Measurements from ENCODE around the gene PSMA8. TPM values are rescaled to one million over a fixed set of nuclear protein-coding genes. Genes with fewer than 3 reads are reported as not detected.

The PSMA8 gene
- total RNA-seq, 1 donor from 2014 or later: not detected

DNA sequence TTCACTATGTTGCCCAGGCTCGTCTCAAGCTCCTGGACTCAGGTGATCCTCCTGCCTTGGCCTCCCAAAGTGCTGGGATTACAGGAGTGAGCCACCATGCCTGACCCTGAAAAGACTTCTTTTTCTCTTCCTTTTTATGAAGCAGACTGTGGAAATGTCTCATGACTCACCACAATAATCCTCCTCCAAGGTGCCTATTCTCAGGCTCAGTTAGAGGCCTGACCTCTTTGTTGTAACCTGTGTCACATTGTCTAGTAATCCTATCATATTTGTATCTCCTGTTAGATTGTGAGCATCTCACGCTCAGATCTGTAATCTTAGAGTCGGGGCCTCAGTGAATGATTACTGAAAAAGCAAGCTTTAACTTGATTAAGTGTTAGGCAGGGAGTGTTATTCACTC is 74.3 kb downstream of the PSMA8 start:
- H3K9me3 Mint-ChIP-seq (ENCODE audit: unreplicated experiment): no peaks in the 10 kb centered on the region
- no peaks in the 10 kb centered on the region for H3K27me3 Mint-ChIP-seq (ENCODE audit: unreplicated experiment)
- H3K4me3 Mint-ChIP-seq (ENCODE audit: unreplicated experiment): no peak overlapping the region
- H3K4me1 Mint-ChIP-seq (ENCODE audit: unreplicated experiment): peaks cover 3% of the 10 kb centered on the region
- no peak overlapping the region for H3K27ac Mint-ChIP-seq (ENCODE audit: unreplicated experiment)
- TF ChIP-seq, protein P1, sequence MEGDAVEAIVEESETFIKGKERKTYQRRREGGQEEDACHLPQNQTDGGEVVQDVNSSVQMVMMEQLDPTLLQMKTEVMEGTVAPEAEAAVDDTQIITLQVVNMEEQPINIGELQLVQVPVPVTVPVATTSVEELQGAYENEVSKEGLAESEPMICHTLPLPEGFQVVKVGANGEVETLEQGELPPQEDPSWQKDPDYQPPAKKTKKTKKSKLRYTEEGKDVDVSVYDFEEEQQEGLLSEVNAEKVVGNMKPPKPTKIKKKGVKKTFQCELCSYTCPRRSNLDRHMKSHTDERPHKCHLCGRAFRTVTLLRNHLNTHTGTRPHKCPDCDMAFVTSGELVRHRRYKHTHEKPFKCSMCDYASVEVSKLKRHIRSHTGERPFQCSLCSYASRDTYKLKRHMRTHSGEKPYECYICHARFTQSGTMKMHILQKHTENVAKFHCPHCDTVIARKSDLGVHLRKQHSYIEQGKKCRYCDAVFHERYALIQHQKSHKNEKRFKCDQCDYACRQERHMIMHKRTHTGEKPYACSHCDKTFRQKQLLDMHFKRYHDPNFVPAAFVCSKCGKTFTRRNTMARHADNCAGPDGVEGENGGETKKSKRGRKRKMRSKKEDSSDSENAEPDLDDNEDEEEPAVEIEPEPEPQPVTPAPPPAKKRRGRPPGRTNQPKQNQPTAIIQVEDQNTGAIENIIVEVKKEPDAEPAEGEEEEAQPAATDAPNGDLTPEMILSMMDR (IDR thresholded peaks at IDR 0.05; ENCODE audit: unreplicated experiment): no peak
- H3K36me3 Mint-ChIP-seq (ENCODE audit: low read depth, unreplicated experiment): no peaks in the 10 kb centered on the region
- no peak for DNase-seq (ENCODE audit: low spot score)

DNA sequence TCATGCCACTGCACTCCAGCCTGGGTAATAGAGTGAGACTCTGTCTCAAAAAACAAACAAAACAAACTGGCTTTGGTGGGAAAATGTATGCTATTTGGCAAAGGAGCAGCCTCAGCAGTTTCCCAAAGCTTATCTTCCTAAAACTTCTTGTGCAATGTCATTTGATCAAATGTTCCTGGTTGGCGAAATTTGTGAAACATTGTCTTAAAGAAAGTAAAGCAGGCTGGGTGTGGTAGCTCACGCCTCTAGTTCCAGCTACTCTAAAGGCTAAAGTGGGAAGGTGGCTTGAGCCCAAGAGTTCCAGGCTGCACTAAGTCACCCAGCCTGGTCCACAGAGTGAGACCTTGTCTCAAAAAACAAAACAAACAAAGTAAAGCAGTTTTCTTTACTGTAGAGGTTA is 75.3 kb downstream of the PSMA8 start:
- Mint-ChIP-seq H3K27me3 (ENCODE audit: unreplicated experiment) (no peaks in the 10 kb centered on the region), H3K36me3 (ENCODE audit: low read depth, unreplicated experiment) (no peaks in the 10 kb centered on the region), H3K4me1 (ENCODE audit: unreplicated experiment) (peaks cover 3% of the 10 kb centered on the region), H3K9me3 (ENCODE audit: unreplicated experiment) (no peaks in the 10 kb centered on the region), H3K4me3 (ENCODE audit: unreplicated experiment) (no peak overlapping the region), H3K27ac (ENCODE audit: unreplicated experiment) (no peak overlapping the region)
- DNase-seq (ENCODE audit: low spot score): no peak
- TF ChIP-seq, protein P1 (IDR thresholded peaks at IDR 0.05; ENCODE audit: unreplicated experiment): no peak

DNA sequence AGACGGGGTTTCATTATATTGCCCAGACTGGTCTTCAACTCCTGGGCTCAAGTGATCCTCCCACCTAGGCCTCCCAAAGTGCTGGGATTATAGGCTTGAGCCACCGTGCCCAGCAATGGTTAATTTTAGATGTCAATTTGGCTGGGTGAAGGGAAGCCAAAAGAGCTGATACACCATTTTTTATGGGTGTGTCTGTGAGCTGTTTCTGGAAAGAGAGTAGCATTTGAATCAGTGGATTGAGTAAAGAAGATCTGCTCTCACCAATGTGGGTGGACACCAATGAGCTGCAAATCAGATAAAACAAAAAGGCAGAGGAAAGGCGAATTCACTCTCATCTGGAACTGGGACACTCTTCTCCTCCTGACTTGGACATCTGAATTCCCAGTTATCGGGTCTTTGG is 76.5 kb downstream of the PSMA8 start:
- H3K4me3 Mint-ChIP-seq (ENCODE audit: unreplicated experiment): no peak overlapping the region
- TF ChIP-seq, protein P1 (IDR thresholded peaks at IDR 0.05; ENCODE audit: unreplicated experiment): no peak
- H3K27ac Mint-ChIP-seq (ENCODE audit: unreplicated experiment): no peak overlapping the region
- no peaks in the 10 kb centered on the region for H3K36me3 Mint-ChIP-seq (ENCODE audit: low read depth, unreplicated experiment)
- H3K9me3 Mint-ChIP-seq (ENCODE audit: unreplicated experiment): no peaks in the 10 kb centered on the region
- H3K4me1 Mint-ChIP-seq (ENCODE audit: unreplicated experiment): peaks cover 4% of the 10 kb centered on the region
- H3K27me3 Mint-ChIP-seq (ENCODE audit: unreplicated experiment): peaks cover 1% of the 10 kb centered on the region
- no peak for DNase-seq (ENCODE audit: low spot score)

DNA sequence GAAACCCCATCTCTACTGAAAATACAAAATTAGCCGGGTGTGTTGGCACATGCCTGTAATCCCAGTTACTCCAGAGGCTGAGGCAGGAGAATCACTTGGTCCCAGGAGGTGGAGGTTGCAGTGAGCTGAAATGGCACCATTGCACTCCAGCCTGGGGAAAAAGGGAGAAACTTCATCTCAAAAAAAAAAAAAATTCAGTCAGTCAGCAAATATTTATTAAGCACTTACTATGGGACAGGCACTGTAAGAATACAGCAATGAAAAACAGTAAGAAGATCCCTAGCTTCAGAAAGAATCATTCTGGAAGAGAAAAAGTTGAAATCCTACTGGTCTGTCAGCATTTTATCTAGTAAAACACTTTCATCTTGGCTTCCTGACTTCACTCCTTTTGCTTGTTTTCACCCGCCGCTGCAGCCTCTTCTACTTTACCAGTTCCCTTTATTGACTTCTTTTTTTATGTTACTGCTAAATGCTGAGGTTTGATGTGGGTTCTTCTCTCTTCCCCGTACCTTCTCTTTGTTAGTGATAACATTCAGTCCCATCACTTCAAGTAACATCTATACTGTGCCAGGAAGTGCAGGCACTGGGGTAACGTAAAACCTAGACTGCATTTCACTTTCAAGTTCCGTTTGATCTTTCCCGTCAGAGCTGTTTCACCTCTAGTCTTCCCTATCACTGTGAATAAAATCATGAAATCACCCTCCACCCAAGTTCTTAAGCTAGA is 81.7 kb downstream of the PSMA8 start:
- H3K27ac Mint-ChIP-seq (ENCODE audit: unreplicated experiment): no peak overlapping the region
- peaks cover 2% of the 10 kb centered on the region for H3K4me1 Mint-ChIP-seq (ENCODE audit: unreplicated experiment)
- no peaks in the 10 kb centered on the region for H3K9me3 Mint-ChIP-seq (ENCODE audit: unreplicated experiment)
- H3K36me3 Mint-ChIP-seq (ENCODE audit: low read depth, unreplicated experiment): no peaks in the 10 kb centered on the region
- no peak overlapping the region for H3K4me3 Mint-ChIP-seq (ENCODE audit: unreplicated experiment)
- H3K27me3 Mint-ChIP-seq (ENCODE audit: unreplicated experiment): peaks cover 1% of the 10 kb centered on the region
- TF ChIP-seq, protein P1 (IDR thresholded peaks at IDR 0.05; ENCODE audit: unreplicated experiment): no peak
- DNase-seq (ENCODE audit: low spot score): no peak

DNA sequence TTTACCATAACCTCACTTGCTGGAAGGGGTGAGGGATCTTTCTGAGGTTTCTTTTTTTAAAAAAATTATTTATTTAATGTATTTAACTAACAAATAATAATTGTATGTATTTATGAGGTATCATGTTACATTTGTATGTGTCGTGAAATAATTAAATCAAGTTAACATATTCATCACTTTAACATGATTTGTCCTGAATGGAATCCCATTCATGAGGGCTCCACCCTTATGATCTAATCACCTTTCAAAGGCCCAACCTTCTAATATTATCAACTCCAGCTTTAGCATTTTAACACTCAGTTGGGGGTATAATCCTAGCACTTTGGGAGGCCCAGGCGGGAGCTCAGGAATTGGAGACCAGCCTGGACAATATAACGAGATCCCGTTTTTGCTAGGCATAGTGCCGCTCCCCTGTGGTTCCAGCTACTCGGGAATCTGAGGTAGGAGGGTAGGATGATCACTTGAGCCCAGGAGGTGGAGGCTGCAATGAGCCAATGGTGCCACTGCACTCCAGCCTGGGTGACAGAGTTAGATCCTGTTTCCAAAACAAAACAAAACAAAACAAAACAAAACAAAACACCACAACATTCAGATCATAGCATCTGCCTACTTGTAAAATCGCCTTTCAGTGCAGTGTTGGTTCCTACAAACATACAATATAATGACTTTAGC is 91.5 kb downstream of the PSMA8 start:
- no peak for DNase-seq (ENCODE audit: low spot score)
- H3K4me1 Mint-ChIP-seq (ENCODE audit: unreplicated experiment): peaks cover 12% of the 10 kb centered on the region
- H3K27ac Mint-ChIP-seq (ENCODE audit: unreplicated experiment): no peak overlapping the region
- no peaks in the 10 kb centered on the region for H3K36me3 Mint-ChIP-seq (ENCODE audit: low read depth, unreplicated experiment)
- H3K9me3 Mint-ChIP-seq (ENCODE audit: unreplicated experiment): no peaks in the 10 kb centered on the region
- H3K27me3 Mint-ChIP-seq (ENCODE audit: unreplicated experiment): peaks cover 2% of the 10 kb centered on the region
- H3K4me3 Mint-ChIP-seq (ENCODE audit: unreplicated experiment): peak overlapping the region; percentile 94
- TF ChIP-seq, protein P1 (IDR thresholded peaks at IDR 0.05; ENCODE audit: unreplicated experiment): no peak

All from endothelial cell (in vitro differentiated cells).